Neural cell (in vitro differentiated cells): Measurements from ENCODE around the gene NANOS1. TPM values are rescaled to one million over a fixed set of nuclear protein-coding genes. Genes with fewer than 3 reads are reported as not detected.

Source experiments
- H2AFZ ChIP-seq: fragments of 200-600, 300-800 bp; sonication (generic), shearing (Covaris generic); 2 replicates; pipeline ENCODE4 v1.6.0; 2014; ENCODE audit warnings: low read depth, mild to moderate bottlenecking, antibody characterized with exemption, low read length, moderate library complexity
- H3F3A ChIP-seq: fragments of 200-600 bp; shearing (Covaris generic); 2 replicates; pipeline ENCODE4 v1.6.1; 2016; ENCODE audit warnings: mild to moderate bottlenecking, moderate library complexity, mixed read lengths, antibody characterized with exemption, low read length; ENCODE audit not compliant: insufficient read depth, poor library complexity, severe bottlenecking
- H3K27ac ChIP-seq: fragments of 200-600, 300-800 bp; sonication (generic), shearing (Covaris generic); 2 replicates; pipeline ENCODE4 v1.5.1; 2014; ENCODE audit warnings: mild to moderate bottlenecking, low read length, moderate library complexity
- H3K27me3 ChIP-seq: fragments of 300-800, 200-600 bp; sonication (generic), shearing (Covaris generic); 2 replicates; pipeline ENCODE4 v1.6.0; 2014; ENCODE audit warnings: mild to moderate bottlenecking, low read depth, low read length, moderate library complexity; ENCODE audit not compliant: insufficient read depth
- H3K36me3 ChIP-seq: fragments of 300-800, 200-600 bp; sonication (generic), shearing (Covaris generic); 2 replicates; pipeline ENCODE4 v1.5.1; 2014; ENCODE audit warnings: mild to moderate bottlenecking, antibody characterized with exemption, low read length, moderate library complexity; ENCODE audit not compliant: insufficient read depth
- H3K4me2 ChIP-seq: fragments of 300-800, 200-600 bp; sonication (generic), shearing (Covaris generic); 2 replicates; pipeline ENCODE4 v1.6.0; 2014; ENCODE audit warnings: mild to moderate bottlenecking, low read length
- H3K4me3 ChIP-seq: fragments of 300-800, 200-600 bp; sonication (generic), shearing (Covaris generic); 2 replicates; pipeline ENCODE4 v1.5.1; 2014; ENCODE audit warnings: mild to moderate bottlenecking, low read length, moderate library complexity
- H3K79me2 ChIP-seq: fragments of 200-600 bp; shearing (Covaris generic); replicated peaks from 2 replicates; pipeline ENCODE4 v1.6.0; 2014; ENCODE audit warnings: mild to moderate bottlenecking, low read length, moderate library complexity; ENCODE audit not compliant: insufficient read depth
- H3K9ac ChIP-seq: fragments of 300-800, 200-600 bp; sonication (generic), shearing (Covaris generic); 2 replicates; pipeline ENCODE4 v1.6.1; 2016; ENCODE audit warnings: mild to moderate bottlenecking, low read length, mixed read lengths
- H3K9me2 ChIP-seq: fragments of 200-600 bp; shearing (Covaris generic); 2 replicates; pipeline ENCODE4 v1.6.1; 2016; ENCODE audit warnings: mild to moderate bottlenecking, low read length, mixed read lengths; ENCODE audit not compliant: insufficient read depth
- H3K9me3 ChIP-seq: fragments of 200-600, 300-800 bp; sonication (generic), shearing (Covaris generic); 2 replicates; pipeline ENCODE4 v1.6.1; 2016; ENCODE audit warnings: mild to moderate bottlenecking, mixed run types, low read length, moderate library complexity, mixed read lengths
- H4K20me1 ChIP-seq: fragments of 200-600 bp; shearing (Covaris generic); 2 replicates; pipeline ENCODE4 v1.6.1; 2016; ENCODE audit warnings: mild to moderate bottlenecking, mixed run types; ENCODE audit not compliant: insufficient read depth
- EP300 ChIP-seq: fragments of 450-650 bp; conservative IDR thresholded peaks from 2 replicates; pipeline ENCODE4 v1.6.1; 2014; ENCODE audit warnings: antibody characterized with exemption, mild to moderate bottlenecking, moderate library complexity; ENCODE audit not compliant: poor library complexity, severe bottlenecking
- EZH2 ChIP-seq: fragments of 200-600, 300-800 bp; shearing (Covaris generic), sonication (generic); IDR thresholded peaks from 2 replicates; pipeline ENCODE4 v1.6.1; 2014; ENCODE audit warnings: antibody characterized with exemption, low read length, borderline replicate concordance, mild to moderate bottlenecking; ENCODE audit not compliant: insufficient read depth, poor library complexity, severe bottlenecking
- MXI1 ChIP-seq: fragments of 450-650 bp; conservative IDR thresholded peaks from 2 replicates; pipeline ENCODE4 v1.6.1; 2014; ENCODE audit warnings: antibody characterized with exemption, mild to moderate bottlenecking; ENCODE audit not compliant: poor library complexity, severe bottlenecking
- POLR2AphosphoS5 ChIP-seq: IDR thresholded peaks from 2 replicates; pipeline ENCODE4 v1.6.1; 2012
- RAD21 ChIP-seq: fragments of 450-650 bp; conservative IDR thresholded peaks from 2 replicates; pipeline ENCODE4 v1.6.1; 2014; ENCODE audit warnings: antibody characterized with exemption, mild to moderate bottlenecking, moderate library complexity
- SMC3 ChIP-seq: fragments of 450-650 bp; conservative IDR thresholded peaks from 2 replicates; pipeline ENCODE4 v1.6.1; 2014; ENCODE audit warnings: antibody characterized with exemption, mild to moderate bottlenecking, moderate library complexity; ENCODE audit not compliant: poor library complexity
- TAF1 ChIP-seq: IDR thresholded peaks from 2 replicates; pipeline ENCODE4 v1.6.1; 2012; ENCODE audit warnings: low read depth
- polyA plus RNA-seq: library from polyadenylated mRNA; depleted of rRNA; stranded (reverse); fragments of >200 nt; gene quantifications from 2 replicates; pipeline ENCODE4 v1.2.3, GENCODE V29; 2014
- TF ChIP-seq, protein P1 (sequence below): IDR thresholded peaks from 2 replicates; pipeline ENCODE4 v1.6.1; 2012; ENCODE audit warnings: borderline replicate concordance
- TF ChIP-seq, protein P2 (sequence below): fragments of 450-650 bp; IDR thresholded peaks from 2 replicates; pipeline ENCODE4 v1.5.1; 2014; ENCODE audit warnings: antibody characterized with exemption, mild to moderate bottlenecking, moderate library complexity; ENCODE audit not compliant: poor library complexity, severe bottlenecking

The NANOS1 gene
- polyA plus RNA-seq, 1 donor from 2014 or later: 29.1 TPM

DNA sequence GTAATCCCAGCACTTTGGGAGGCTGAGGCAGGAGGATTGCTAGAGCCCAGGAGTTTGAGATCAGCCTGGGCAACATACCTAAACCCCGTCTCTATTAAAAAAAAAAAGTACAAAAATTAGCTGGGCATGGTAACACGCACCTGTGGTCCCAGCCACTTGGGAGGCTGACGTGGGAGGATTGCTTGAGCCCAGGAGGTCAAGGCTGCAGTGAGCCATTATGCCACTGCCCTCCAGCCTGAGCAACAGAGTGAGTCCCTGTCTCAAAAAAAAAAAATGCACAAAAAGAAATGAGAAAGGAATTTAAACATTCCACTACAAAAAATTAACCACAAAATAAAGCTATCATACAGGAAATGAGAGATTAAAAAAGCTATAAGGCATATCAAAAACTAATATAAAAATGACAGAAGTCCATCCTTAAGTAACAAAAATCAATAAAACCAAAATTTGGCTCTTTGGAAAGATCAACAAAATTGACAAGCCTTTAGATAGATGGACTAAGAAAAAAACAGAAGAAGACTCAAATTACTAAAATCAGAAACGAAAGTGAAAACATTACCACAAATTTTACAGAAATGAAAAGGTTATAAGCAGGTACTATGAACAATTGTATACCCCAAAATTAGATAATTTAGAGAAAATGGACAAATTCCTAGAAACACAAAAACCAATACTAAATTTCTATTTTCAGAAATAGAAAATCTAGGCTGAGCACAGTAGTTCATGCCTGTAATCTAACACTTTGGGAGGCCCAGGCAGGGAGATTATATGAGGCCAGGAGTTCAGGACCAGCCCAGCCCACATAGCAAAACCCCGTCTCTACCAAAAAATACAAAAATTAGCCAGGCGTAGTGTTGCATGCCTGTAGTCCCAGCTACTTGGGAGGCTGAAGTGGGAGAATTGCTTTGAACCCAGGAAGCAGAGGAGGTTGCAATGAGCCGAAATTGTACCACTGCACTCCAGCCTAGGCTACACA lies 42.4 kb upstream of the NANOS1 start:
- H3K4me2 ChIP-seq: no peak overlapping the region
- no peak overlapping the region for H3K4me3 ChIP-seq
- no peaks in the 10 kb centered on the region for H3F3A ChIP-seq
- no peaks in the 10 kb centered on the region for H4K20me1 ChIP-seq
- TF ChIP-seq EZH2 (no peak), RAD21 (no peak), POLR2AphosphoS5 (no peak), SMC3 (no peak), EP300 (no peak), TAF1 (no peak)
- TF ChIP-seq, protein P1, sequence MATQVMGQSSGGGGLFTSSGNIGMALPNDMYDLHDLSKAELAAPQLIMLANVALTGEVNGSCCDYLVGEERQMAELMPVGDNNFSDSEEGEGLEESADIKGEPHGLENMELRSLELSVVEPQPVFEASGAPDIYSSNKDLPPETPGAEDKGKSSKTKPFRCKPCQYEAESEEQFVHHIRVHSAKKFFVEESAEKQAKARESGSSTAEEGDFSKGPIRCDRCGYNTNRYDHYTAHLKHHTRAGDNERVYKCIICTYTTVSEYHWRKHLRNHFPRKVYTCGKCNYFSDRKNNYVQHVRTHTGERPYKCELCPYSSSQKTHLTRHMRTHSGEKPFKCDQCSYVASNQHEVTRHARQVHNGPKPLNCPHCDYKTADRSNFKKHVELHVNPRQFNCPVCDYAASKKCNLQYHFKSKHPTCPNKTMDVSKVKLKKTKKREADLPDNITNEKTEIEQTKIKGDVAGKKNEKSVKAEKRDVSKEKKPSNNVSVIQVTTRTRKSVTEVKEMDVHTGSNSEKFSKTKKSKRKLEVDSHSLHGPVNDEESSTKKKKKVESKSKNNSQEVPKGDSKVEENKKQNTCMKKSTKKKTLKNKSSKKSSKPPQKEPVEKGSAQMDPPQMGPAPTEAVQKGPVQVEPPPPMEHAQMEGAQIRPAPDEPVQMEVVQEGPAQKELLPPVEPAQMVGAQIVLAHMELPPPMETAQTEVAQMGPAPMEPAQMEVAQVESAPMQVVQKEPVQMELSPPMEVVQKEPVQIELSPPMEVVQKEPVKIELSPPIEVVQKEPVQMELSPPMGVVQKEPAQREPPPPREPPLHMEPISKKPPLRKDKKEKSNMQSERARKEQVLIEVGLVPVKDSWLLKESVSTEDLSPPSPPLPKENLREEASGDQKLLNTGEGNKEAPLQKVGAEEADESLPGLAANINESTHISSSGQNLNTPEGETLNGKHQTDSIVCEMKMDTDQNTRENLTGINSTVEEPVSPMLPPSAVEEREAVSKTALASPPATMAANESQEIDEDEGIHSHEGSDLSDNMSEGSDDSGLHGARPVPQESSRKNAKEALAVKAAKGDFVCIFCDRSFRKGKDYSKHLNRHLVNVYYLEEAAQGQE: no peak
- TF ChIP-seq, protein P2, sequence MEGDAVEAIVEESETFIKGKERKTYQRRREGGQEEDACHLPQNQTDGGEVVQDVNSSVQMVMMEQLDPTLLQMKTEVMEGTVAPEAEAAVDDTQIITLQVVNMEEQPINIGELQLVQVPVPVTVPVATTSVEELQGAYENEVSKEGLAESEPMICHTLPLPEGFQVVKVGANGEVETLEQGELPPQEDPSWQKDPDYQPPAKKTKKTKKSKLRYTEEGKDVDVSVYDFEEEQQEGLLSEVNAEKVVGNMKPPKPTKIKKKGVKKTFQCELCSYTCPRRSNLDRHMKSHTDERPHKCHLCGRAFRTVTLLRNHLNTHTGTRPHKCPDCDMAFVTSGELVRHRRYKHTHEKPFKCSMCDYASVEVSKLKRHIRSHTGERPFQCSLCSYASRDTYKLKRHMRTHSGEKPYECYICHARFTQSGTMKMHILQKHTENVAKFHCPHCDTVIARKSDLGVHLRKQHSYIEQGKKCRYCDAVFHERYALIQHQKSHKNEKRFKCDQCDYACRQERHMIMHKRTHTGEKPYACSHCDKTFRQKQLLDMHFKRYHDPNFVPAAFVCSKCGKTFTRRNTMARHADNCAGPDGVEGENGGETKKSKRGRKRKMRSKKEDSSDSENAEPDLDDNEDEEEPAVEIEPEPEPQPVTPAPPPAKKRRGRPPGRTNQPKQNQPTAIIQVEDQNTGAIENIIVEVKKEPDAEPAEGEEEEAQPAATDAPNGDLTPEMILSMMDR: no peak
- H3K36me3 ChIP-seq: no peaks in the 10 kb centered on the region
- no peak overlapping the region for H3K9ac ChIP-seq
- no peaks in the 10 kb centered on the region for H3K79me2 ChIP-seq
- H2AFZ ChIP-seq: no peak overlapping the region
- no peaks in the 10 kb centered on the region for H3K9me2 ChIP-seq
- H3K27ac ChIP-seq: no peak overlapping the region
- no peaks in the 10 kb centered on the region for H3K27me3 ChIP-seq
- H3K9me3 ChIP-seq: no peaks in the 10 kb centered on the region

DNA sequence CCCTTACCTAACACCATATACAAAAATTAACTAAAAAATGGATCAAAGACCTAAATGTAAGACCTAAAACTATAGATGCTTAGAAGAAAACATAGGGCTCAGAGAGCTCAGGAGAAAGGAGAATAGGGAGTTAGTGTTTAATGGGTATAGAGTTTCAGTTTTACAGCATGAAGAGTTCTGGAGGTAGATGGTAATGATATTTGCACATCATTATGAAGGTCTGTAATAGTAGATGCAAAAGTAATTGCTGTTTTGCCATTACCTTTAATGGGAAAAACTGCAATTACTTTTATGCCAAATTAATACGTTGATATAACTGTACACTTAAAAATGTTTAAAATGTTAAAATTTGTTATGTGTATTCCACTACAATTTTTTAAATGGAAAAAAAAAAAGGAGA lies 39.2 kb upstream of the NANOS1 start:
- TF ChIP-seq SMC3: no peak
- TF ChIP-seq, protein P1: no peak
- TF ChIP-seq RAD21: no peak
- no peak for TF ChIP-seq EZH2
- no peak for TF ChIP-seq EP300
- TF ChIP-seq TAF1: no peak
- no peak for TF ChIP-seq MXI1
- no peak for TF ChIP-seq POLR2AphosphoS5
- TF ChIP-seq, protein P2: no peak
- Histone ChIP-seq H3K4me3 (no peak overlapping the region), H3K9me3 (no peaks in the 10 kb centered on the region), H3K79me2 (no peaks in the 10 kb centered on the region), H3K27me3 (no peaks in the 10 kb centered on the region), H3K4me2 (no peak overlapping the region), H2AFZ (no peak overlapping the region), H3K36me3 (no peaks in the 10 kb centered on the region), H3K27ac (no peak overlapping the region), H3K9me2 (no peaks in the 10 kb centered on the region), H3F3A (no peaks in the 10 kb centered on the region), H4K20me1 (no peaks in the 10 kb centered on the region), H3K9ac (no peak overlapping the region)
